ENCODE data around the gene TAP2.

DNA sequence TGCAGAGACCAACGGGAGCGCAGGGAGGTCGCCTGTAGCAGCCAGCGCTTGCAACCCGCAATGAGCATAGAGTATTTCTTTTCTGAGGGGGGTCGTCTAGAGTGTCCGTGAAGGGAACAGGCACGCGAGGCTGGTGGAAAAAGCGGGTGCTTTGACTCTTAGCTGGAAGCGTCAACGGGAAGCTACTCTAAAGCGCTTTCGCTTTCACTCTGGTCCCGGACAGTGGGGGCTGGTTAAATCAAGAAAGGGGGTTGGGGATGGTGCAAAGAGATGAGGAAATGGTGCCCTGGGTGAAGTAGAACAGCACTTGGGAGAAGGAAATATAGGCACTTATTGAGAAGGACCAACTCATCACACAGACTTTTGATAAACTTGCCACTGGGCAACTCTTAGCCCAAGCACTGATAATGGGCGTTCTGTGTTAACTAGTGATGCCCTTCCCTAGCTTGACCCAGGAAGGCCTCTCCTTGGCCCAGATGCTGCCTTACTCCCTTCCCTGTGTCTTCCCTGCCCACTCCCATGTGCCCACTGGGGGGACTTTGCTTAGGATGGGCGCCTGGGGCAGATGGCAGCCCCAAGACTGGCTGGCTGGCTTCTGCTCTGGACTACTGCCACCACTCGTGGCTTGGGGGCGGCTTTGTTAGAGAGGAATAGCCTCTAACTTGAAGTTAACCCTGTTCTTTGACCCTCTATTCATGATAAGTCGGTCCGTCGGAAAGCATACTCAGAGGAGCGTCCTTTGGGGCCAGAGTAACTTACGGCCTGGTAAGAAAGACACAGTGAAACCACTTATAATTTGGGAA lies 16.0 kb upstream of the TAP2 start:
- no peak for TF ChIP-seq GATA2 (IDR thresholded peaks at IDR 0.05; ENCODE audit: low read depth, low read length)
- no peak for TF ChIP-seq GATA3 (IDR thresholded peaks at IDR 0.05; ENCODE audit: low read depth, low read length)

Data from SH-SY5Y (cell line).